ENCODE data around the gene MVP. TPM values are rescaled to one million over a fixed set of nuclear protein-coding genes. Genes with fewer than 3 reads are reported as not detected.
"Not testable (repeated sequence)": the region's sequence is repeated elsewhere in the genome, so short reads cannot be mapped to it uniquely, and the experiment has no call there.

The MVP gene
- total and polyA plus RNA-seq, 7 experiments from 2014 or later = 118 to 221 (median 150) TPM

- H3K36me3 ChIP-seq (ENCODE audit: control insufficient read depth in 2 of 3, insufficient read depth in 3 of 3, low read length in 3 of 3) = no peaks in the 10 kb centered on the region
- no peak overlapping the region for H3K4me3 ChIP-seq (ENCODE audit: low read length)
- Mint-ChIP-seq H3K4me3 (peak overlapping the region; percentile 37 to 82 (median 78)), H3K36me3 (peaks cover 0 to 4% (median 0%) of the 10 kb centered on the region in 5 donors), H3K27me3 (peaks cover 9 to 41% (median 24%) of the 10 kb centered on the region in 5 donors), H3K4me1 (peaks cover 6 to 20% (median 17%) of the 10 kb centered on the region in 7 donors), H3K27ac (peak overlapping the region in 1 of 9 donors; percentile 60), H3K9me3 (peaks cover 0 to 5% (median 0%) of the 10 kb centered on the region in 11 donors)
- POLR2A ChIA-PET = interaction anchor here (1.4 kb wide), 1 partner anchor 17 kb away, joined by 4 read pairs; no protein-coding TSS in a partner anchor
- CTCF ChIA-PET = no interaction called here
- no peak overlapping the region for H3K27ac ChIP-seq (ENCODE audit: low read depth, low read length)
- H3K27me3 ChIP-seq (ENCODE audit: control insufficient read depth in 2 of 2, insufficient read depth in 2 of 2, low read length in 2 of 2) = no peaks in the 10 kb centered on the region
- H3K9me3 ChIP-seq (ENCODE audit: control insufficient read depth in 2 of 3, low read length in 3 of 3) = no peaks in the 10 kb centered on the region
- H3K4me1 ChIP-seq (ENCODE audit: control insufficient read depth in 2 of 2, insufficient read depth in 2 of 2, low read length in 2 of 2) = peaks cover 0 to 11% of the 10 kb centered on the region in 2 donors
- ATAC-seq (peak; percentile 86), DNase-seq (peak in 8 of 9 donors; percentile 11 to 62 (median 19))
- intact Hi-C loops (cut with micrococcal nuclease) = no loop called here
These were observed 57.2 kb downstream of the MVP start for GRCh38 chr16:29877266-29877961.

- no peaks in the 10 kb centered on the region for H3K27me3 ChIP-seq (ENCODE audit: control insufficient read depth in 2 of 2, insufficient read depth in 2 of 2, low read length in 2 of 2)
- no peak overlapping the region for H3K4me3 ChIP-seq (ENCODE audit: low read length)
- H3K36me3 ChIP-seq (ENCODE audit: control insufficient read depth in 2 of 3, insufficient read depth in 3 of 3, low read length in 3 of 3) = no peaks in the 10 kb centered on the region
- ATAC-seq (no peak), DNase-seq (no peak)
- no peak overlapping the region for H3K27ac ChIP-seq (ENCODE audit: low read depth, low read length)
- Mint-ChIP-seq H3K27ac (no peak overlapping the region), H3K9me3 (peaks cover 0 to 5% (median 0%) of the 10 kb centered on the region in 11 donors), H3K27me3 (peaks cover 14 to 46% (median 30%) of the 10 kb centered on the region in 5 donors), H3K36me3 (peaks cover 0 to 5% (median 3%) of the 10 kb centered on the region in 5 donors), H3K4me1 (peaks cover 6 to 20% (median 17%) of the 10 kb centered on the region in 7 donors), H3K4me3 (peak overlapping the region in 3 of 10 donors; percentile 64 to 79 (median 74))
- no peaks in the 10 kb centered on the region for H3K9me3 ChIP-seq (ENCODE audit: control insufficient read depth in 2 of 3, low read length in 3 of 3)
- peaks cover 0 to 11% of the 10 kb centered on the region in 2 donors for H3K4me1 ChIP-seq (ENCODE audit: control insufficient read depth in 2 of 2, insufficient read depth in 2 of 2, low read length in 2 of 2)
- CTCF ChIA-PET = no interaction called here
- intact Hi-C loops (cut with micrococcal nuclease) = no loop called here
- POLR2A ChIA-PET = interaction anchor here (1.4 kb wide), 1 partner anchor 16 kb away, joined by 4 read pairs; no protein-coding TSS in a partner anchor
These were observed 57.9 kb downstream of the MVP start for GRCh38 chr16:29878172-29878571.

- no peak for ATAC-seq
- intact Hi-C loops (cut with micrococcal nuclease) = no loop called here
- Mint-ChIP-seq H3K27me3 (peaks cover 19 to 54% (median 29%) of the 10 kb centered on the region in 5 donors), H3K4me3 (no peak overlapping the region), H3K36me3 (peaks cover 0 to 5% (median 3%) of the 10 kb centered on the region in 5 donors), H3K4me1 (peaks cover 6 to 18% (median 13%) of the 10 kb centered on the region in 7 donors), H3K27ac (no peak overlapping the region), H3K9me3 (peaks cover 0 to 5% (median 0%) of the 10 kb centered on the region in 11 donors)
- no peak overlapping the region for H3K4me3 ChIP-seq (ENCODE audit: low read length)
- CTCF ChIA-PET = no interaction called here
- POLR2A ChIA-PET = interaction anchor here (0.6 kb wide), 1 partner anchor 8 kb away, joined by 3 read pairs; no protein-coding TSS in a partner anchor
- H3K36me3 ChIP-seq (ENCODE audit: control insufficient read depth in 2 of 3, insufficient read depth in 3 of 3, low read length in 3 of 3) = no peaks in the 10 kb centered on the region
- H3K27me3 ChIP-seq (ENCODE audit: control insufficient read depth in 2 of 2, insufficient read depth in 2 of 2, low read length in 2 of 2) = no peaks in the 10 kb centered on the region
- DNase-seq = no peak
- no peak overlapping the region for H3K27ac ChIP-seq (ENCODE audit: low read depth, low read length)
- H3K9me3 ChIP-seq (ENCODE audit: control insufficient read depth in 2 of 3, low read length in 3 of 3) = no peaks in the 10 kb centered on the region
- H3K4me1 ChIP-seq (ENCODE audit: control insufficient read depth in 2 of 2, insufficient read depth in 2 of 2, low read length in 2 of 2) = peaks cover 0 to 11% of the 10 kb centered on the region in 2 donors
These were observed 60.8 kb downstream of the MVP start for GRCh38 chr16:29881050-29881449.

- ATAC-seq (no peak), DNase-seq (no peak)
- no peak overlapping the region for H3K4me3 ChIP-seq (ENCODE audit: low read length)
- H3K9me3 ChIP-seq (ENCODE audit: control insufficient read depth in 2 of 3, low read length in 3 of 3) = no peaks in the 10 kb centered on the region
- no peaks in the 10 kb centered on the region for H3K27me3 ChIP-seq (ENCODE audit: control insufficient read depth in 2 of 2, insufficient read depth in 2 of 2, low read length in 2 of 2)
- CTCF ChIA-PET = no interaction called here
- no peak overlapping the region for H3K27ac ChIP-seq (ENCODE audit: low read depth, low read length)
- H3K4me1 Mint-ChIP-seq = no peaks in the 10 kb centered on the region
- no peaks in the 10 kb centered on the region for H3K4me1 ChIP-seq (ENCODE audit: control insufficient read depth in 2 of 2, insufficient read depth in 2 of 2, low read length in 2 of 2)
- intact Hi-C loops (cut with micrococcal nuclease) = no loop called here
- H3K27me3 Mint-ChIP-seq = peaks cover 10 to 33% (median 15%) of the 10 kb centered on the region in 5 donors
- POLR2A ChIA-PET = interaction anchor here (0.5 to 0.6 kb wide), 3 partner anchors 27 to 288 kb away, joined by 3 to 4 read pairs (median 3); no protein-coding TSS in a partner anchor
- no peaks in the 10 kb centered on the region for H3K9me3 Mint-ChIP-seq
- H3K36me3 ChIP-seq (ENCODE audit: control insufficient read depth in 2 of 3, insufficient read depth in 3 of 3, low read length in 3 of 3) = no peaks in the 10 kb centered on the region
- peaks cover 0 to 5% (median 0%) of the 10 kb centered on the region in 5 donors for H3K36me3 Mint-ChIP-seq
- H3K4me3 Mint-ChIP-seq = no peak overlapping the region
- H3K27ac Mint-ChIP-seq = no peak overlapping the region
These were observed 63.7 kb downstream of the MVP start for GRCh38 chr16:29883987-29884386.

- H3K27me3 Mint-ChIP-seq; H3K36me3 ChIP-seq (ENCODE audit: control insufficient read depth in 2 of 3, insufficient read depth in 3 of 3, low read length in 3 of 3); H3K4me3 Mint-ChIP-seq; CTCF ChIA-PET; H3K4me1 ChIP-seq (ENCODE audit: control insufficient read depth in 2 of 2, insufficient read depth in 2 of 2, low read length in 2 of 2); H3K27me3 ChIP-seq (ENCODE audit: control insufficient read depth in 2 of 2, insufficient read depth in 2 of 2, low read length in 2 of 2); H3K9me3 ChIP-seq (ENCODE audit: control insufficient read depth in 2 of 3, low read length in 3 of 3); H3K36me3 Mint-ChIP-seq; H3K27ac ChIP-seq (ENCODE audit: low read depth, low read length); H3K27ac Mint-ChIP-seq; DNase-seq; H3K4me3 ChIP-seq (ENCODE audit: low read length); H3K4me1 Mint-ChIP-seq; H3K9me3 Mint-ChIP-seq; ATAC-seq; intact Hi-C loops (cut with micrococcal nuclease): not testable (repeated sequence)
- POLR2A ChIA-PET = interaction anchor here (0.6 to 1.2 kb wide), 3 partner anchors 8 to 289 kb away, joined by 3 to 4 read pairs (median 3); no protein-coding TSS in a partner anchor
These were observed 69.1 kb downstream of the MVP start for GRCh38 chr16:29889372-29889771.

GRCh38 chr16:29891525-29892457, 71.5 kb downstream of the MVP start:
- H3K27me3 Mint-ChIP-seq = peaks cover 0 to 4% (median 4%) of the 10 kb centered on the region in 5 donors
- H3K4me1 ChIP-seq (ENCODE audit: control insufficient read depth in 2 of 2, insufficient read depth in 2 of 2, low read length in 2 of 2) = no peaks in the 10 kb centered on the region
- no peaks in the 10 kb centered on the region for H3K36me3 Mint-ChIP-seq
- intact Hi-C loops (cut with micrococcal nuclease) = no loop called here
- H3K27ac ChIP-seq (ENCODE audit: low read depth, low read length) = no peak overlapping the region
- DNase-seq (no peak), ATAC-seq (no peak)
- H3K36me3 ChIP-seq (ENCODE audit: control insufficient read depth in 2 of 3, insufficient read depth in 3 of 3, low read length in 3 of 3) = no peaks in the 10 kb centered on the region
- H3K27ac Mint-ChIP-seq = no peak overlapping the region
- ChIA-PET POLR2A (no interaction called here), CTCF (interaction anchor here (0.5 to 0.9 kb wide), 3 partner anchors 200 to 1062 kb away, joined by 3 to 5 read pairs (median 3); no protein-coding TSS in a partner anchor)
- H3K4me3 ChIP-seq (ENCODE audit: low read length) = no peak overlapping the region
- H3K9me3 Mint-ChIP-seq = peaks cover 0 to 1% (median 0%) of the 10 kb centered on the region in 11 donors
- no peaks in the 10 kb centered on the region for H3K9me3 ChIP-seq (ENCODE audit: control insufficient read depth in 2 of 3, low read length in 3 of 3)
- no peak overlapping the region for H3K4me3 Mint-ChIP-seq
- H3K27me3 ChIP-seq (ENCODE audit: control insufficient read depth in 2 of 2, insufficient read depth in 2 of 2, low read length in 2 of 2) = no peaks in the 10 kb centered on the region
- no peaks in the 10 kb centered on the region for H3K4me1 Mint-ChIP-seq

Measured in naive thymus-derived CD4-positive, alpha-beta T cell (primary cell).